ENCODE results near the gene GRM4.

- TF ChIP-seq POLR2A (IDR thresholded peaks at IDR 0.05) (no peak), CTCF (IDR thresholded peaks at IDR 0.05) (no peak), POLR2AphosphoS5 (IDR thresholded peaks at IDR 0.05) (no peak), EP300 (IDR thresholded peaks at IDR 0.05) (no peak)
Observed at GRCh38 chr6:33984466-33985312, 161.2 kb downstream of the GRM4 start.

Measured in upper lobe of left lung (tissue), 4 donors.